ENCODE results near the gene BSG.

BSG gene

GRCh38 chr19:572140-572742, at the start of gene BSG (continued):
- TF ChIP-seq PRDM2 (tag by site-specific recombination; IDR thresholded peaks at IDR 0.05; ENCODE audit: borderline replicate concordance) (no peak), ZNF76 (tag by site-specific recombination; IDR thresholded peaks at IDR 0.05; ENCODE audit: borderline replicate concordance, low read depth) (peak; percentile 28; the same call in 1 of the 2 replicates), ZBTB20 (tag by site-specific recombination; IDR thresholded peaks at IDR 0.05) (peak; percentile 64; the same call in 1 of the 2 replicates), ZNF596 (tag by site-specific recombination; IDR thresholded peaks at IDR 0.05) (no peak), ZNF214 (tag by site-specific recombination; IDR thresholded peaks at IDR 0.05; ENCODE audit: borderline replicate concordance) (no peak), KLF8 (tag by site-specific recombination; IDR thresholded peaks at IDR 0.05) (no peak), ZNF555 (tag by site-specific recombination; conservative IDR thresholded peaks at IDR 0.05) (no peak), ZNF580 (tag by site-specific recombination; IDR thresholded peaks at IDR 0.05) (no peak), EGR2 (tag by site-specific recombination; IDR thresholded peaks at IDR 0.05; ENCODE audit: low read depth) (no peak), IKZF3 (tag by site-specific recombination; IDR thresholded peaks at IDR 0.05) (peak; percentile 33; the same call in 1 of the 2 replicates), ZNF501 (tag by site-specific recombination; IDR thresholded peaks at IDR 0.05) (no peak), ZNF114 (tag by site-specific recombination; IDR thresholded peaks at IDR 0.05) (no peak), YY2 (tag by site-specific recombination; IDR thresholded peaks at IDR 0.05) (0 out of 2 replicates have a peak, but pooled peaks have one; percentile 23), ZNF366 (tag by site-specific recombination; conservative IDR thresholded peaks at IDR 0.05) (peak; percentile 57), ZNF202 (tag by site-specific recombination; IDR thresholded peaks at IDR 0.05; ENCODE audit: borderline replicate concordance) (no peak), ZEB2 (tag by site-specific recombination; IDR thresholded peaks at IDR 0.05) (0 out of 2 replicates have a peak, but pooled peaks have one; percentile 36), ZNF335 (tag by site-specific recombination; conservative IDR thresholded peaks at IDR 0.05) (no peak), ZNF423 (tag by site-specific recombination; IDR thresholded peaks at IDR 0.05) (no peak), ZNF629 (tag by site-specific recombination; IDR thresholded peaks at IDR 0.05) (0 out of 2 replicates have a peak, but pooled peaks have one; percentile 23), ZNF514 (tag by site-specific recombination; IDR thresholded peaks at IDR 0.05) (no peak), ZNF600 (tag by site-specific recombination; IDR thresholded peaks at IDR 0.05) (peak; percentile 50; the same call in 1 of the 2 replicates), GLIS1 (tag by site-specific recombination; IDR thresholded peaks at IDR 0.05) (peak; percentile 88), ZBTB11 (tag by site-specific recombination; conservative IDR thresholded peaks at IDR 0.05; ENCODE audit: low read depth) (peak; percentile 22; the same call in 1 of the 2 replicates), MYNN (tag by site-specific recombination; IDR thresholded peaks at IDR 0.05; ENCODE audit: borderline replicate concordance) (no peak)
- TF ChIP-seq, protein P1, sequence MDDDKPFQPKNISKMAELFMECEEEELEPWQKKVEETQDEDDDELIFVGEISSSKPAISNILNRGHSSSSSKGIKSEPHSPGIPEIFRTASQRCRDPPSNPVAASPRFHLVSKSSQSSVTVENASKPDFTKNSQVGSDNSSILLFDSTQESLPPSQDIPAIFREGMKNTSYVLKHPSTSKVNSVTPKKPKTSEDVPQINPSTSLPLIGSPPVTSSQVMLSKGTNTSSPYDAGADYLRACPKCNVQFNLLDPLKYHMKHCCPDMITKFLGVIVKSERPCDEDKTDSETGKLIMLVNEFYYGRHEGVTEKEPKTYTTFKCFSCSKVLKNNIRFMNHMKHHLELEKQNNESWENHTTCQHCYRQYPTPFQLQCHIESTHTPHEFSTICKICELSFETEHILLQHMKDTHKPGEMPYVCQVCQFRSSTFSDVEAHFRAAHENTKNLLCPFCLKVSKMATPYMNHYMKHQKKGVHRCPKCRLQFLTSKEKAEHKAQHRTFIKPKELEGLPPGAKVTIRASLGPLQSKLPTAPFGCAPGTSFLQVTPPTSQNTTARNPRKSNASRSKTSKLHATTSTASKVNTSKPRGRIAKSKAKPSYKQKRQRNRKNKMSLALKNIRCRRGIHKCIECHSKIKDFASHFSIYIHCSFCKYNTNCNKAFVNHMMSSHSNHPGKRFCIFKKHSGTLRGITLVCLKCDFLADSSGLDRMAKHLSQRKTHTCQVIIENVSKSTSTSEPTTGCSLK (tag by site-specific recombination; IDR thresholded peaks at IDR 0.05): no peak
- TF ChIP-seq, protein P2, sequence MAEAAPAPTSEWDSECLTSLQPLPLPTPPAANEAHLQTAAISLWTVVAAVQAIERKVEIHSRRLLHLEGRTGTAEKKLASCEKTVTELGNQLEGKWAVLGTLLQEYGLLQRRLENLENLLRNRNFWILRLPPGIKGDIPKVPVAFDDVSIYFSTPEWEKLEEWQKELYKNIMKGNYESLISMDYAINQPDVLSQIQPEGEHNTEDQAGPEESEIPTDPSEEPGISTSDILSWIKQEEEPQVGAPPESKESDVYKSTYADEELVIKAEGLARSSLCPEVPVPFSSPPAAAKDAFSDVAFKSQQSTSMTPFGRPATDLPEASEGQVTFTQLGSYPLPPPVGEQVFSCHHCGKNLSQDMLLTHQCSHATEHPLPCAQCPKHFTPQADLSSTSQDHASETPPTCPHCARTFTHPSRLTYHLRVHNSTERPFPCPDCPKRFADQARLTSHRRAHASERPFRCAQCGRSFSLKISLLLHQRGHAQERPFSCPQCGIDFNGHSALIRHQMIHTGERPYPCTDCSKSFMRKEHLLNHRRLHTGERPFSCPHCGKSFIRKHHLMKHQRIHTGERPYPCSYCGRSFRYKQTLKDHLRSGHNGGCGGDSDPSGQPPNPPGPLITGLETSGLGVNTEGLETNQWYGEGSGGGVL (tag by site-specific recombination; IDR thresholded peaks at IDR 0.05): 0 out of 2 replicates have a peak, but pooled peaks have one; percentile 17
